Ishikawa (cell line): ENCODE measurements around the gene KCNB1.

ENCODE experiments used
- CEBPB ChIP-seq: IDR thresholded peaks from 2 replicates; pipeline ENCODE4 v1.6.1; 2012
- CREB1 ChIP-seq: IDR thresholded peaks from 2 replicates; pipeline ENCODE4 v1.6.1; 2012; ENCODE audit warnings: low read depth
- EGR1 ChIP-seq: IDR thresholded peaks from 2 replicates; pipeline ENCODE4 v1.6.1; 2012
- EP300 ChIP-seq: IDR thresholded peaks from 2 replicates; pipeline ENCODE4 v1.6.1; 2012; ENCODE audit warnings: borderline replicate concordance
- FOXM1 ChIP-seq: IDR thresholded peaks from 2 replicates; pipeline ENCODE4 v1.6.1; 2012; ENCODE audit warnings: low read depth, borderline replicate concordance
- MAX ChIP-seq: IDR thresholded peaks from 2 replicates; pipeline ENCODE4 v1.6.1; 2012
- NFIC ChIP-seq: IDR thresholded peaks from 2 replicates; pipeline ENCODE4 v1.6.1; 2012
- RAD21 ChIP-seq: IDR thresholded peaks from 2 replicates; pipeline ENCODE4 v1.6.1; 2012; ENCODE audit warnings: low read depth
- TAF1 ChIP-seq: IDR thresholded peaks from 2 replicates; pipeline ENCODE4 v1.6.1; 2012; ENCODE audit warnings: low read depth, mild to moderate bottlenecking
- TCF12 ChIP-seq: IDR thresholded peaks from 2 replicates; pipeline ENCODE4 v1.6.1; 2012; ENCODE audit warnings: low read depth
- TEAD4 ChIP-seq: IDR thresholded peaks from 2 replicates; pipeline ENCODE4 v1.6.1; 2012
- USF1 ChIP-seq: IDR thresholded peaks from 2 replicates; pipeline ENCODE4 v1.6.1; 2012
- YY1 ChIP-seq: IDR thresholded peaks from 2 replicates; pipeline ENCODE4 v1.6.1; 2012; ENCODE audit warnings: low read depth
- ZBTB7A ChIP-seq: IDR thresholded peaks from 2 replicates; pipeline ENCODE4 v1.6.1; 2012; ENCODE audit warnings: low read depth
- TF ChIP-seq, protein P1 (sequence below): IDR thresholded peaks from 2 replicates; pipeline ENCODE4 v1.6.1; 2012; ENCODE audit warnings: low read depth, mild to moderate bottlenecking

The KCNB1 gene

GRCh38 chr20:49391404-49392245, 90.8 kb downstream of the KCNB1 start:
- no peak for TF ChIP-seq CEBPB
- no peak for TF ChIP-seq TEAD4
- TF ChIP-seq FOXM1 = no peak
- no peak for TF ChIP-seq MAX
- no peak for TF ChIP-seq CREB1
- TF ChIP-seq EGR1 = no peak
- no peak for TF ChIP-seq YY1
- TF ChIP-seq TCF12 = no peak
- no peak for TF ChIP-seq RAD21
- TF ChIP-seq NFIC = no peak
- TF ChIP-seq ZBTB7A = no peak
- TF ChIP-seq TAF1 = no peak
- TF ChIP-seq, protein P1, sequence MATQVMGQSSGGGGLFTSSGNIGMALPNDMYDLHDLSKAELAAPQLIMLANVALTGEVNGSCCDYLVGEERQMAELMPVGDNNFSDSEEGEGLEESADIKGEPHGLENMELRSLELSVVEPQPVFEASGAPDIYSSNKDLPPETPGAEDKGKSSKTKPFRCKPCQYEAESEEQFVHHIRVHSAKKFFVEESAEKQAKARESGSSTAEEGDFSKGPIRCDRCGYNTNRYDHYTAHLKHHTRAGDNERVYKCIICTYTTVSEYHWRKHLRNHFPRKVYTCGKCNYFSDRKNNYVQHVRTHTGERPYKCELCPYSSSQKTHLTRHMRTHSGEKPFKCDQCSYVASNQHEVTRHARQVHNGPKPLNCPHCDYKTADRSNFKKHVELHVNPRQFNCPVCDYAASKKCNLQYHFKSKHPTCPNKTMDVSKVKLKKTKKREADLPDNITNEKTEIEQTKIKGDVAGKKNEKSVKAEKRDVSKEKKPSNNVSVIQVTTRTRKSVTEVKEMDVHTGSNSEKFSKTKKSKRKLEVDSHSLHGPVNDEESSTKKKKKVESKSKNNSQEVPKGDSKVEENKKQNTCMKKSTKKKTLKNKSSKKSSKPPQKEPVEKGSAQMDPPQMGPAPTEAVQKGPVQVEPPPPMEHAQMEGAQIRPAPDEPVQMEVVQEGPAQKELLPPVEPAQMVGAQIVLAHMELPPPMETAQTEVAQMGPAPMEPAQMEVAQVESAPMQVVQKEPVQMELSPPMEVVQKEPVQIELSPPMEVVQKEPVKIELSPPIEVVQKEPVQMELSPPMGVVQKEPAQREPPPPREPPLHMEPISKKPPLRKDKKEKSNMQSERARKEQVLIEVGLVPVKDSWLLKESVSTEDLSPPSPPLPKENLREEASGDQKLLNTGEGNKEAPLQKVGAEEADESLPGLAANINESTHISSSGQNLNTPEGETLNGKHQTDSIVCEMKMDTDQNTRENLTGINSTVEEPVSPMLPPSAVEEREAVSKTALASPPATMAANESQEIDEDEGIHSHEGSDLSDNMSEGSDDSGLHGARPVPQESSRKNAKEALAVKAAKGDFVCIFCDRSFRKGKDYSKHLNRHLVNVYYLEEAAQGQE = no peak
- TF ChIP-seq USF1 = no peak
- TF ChIP-seq EP300 = no peak

DNA sequence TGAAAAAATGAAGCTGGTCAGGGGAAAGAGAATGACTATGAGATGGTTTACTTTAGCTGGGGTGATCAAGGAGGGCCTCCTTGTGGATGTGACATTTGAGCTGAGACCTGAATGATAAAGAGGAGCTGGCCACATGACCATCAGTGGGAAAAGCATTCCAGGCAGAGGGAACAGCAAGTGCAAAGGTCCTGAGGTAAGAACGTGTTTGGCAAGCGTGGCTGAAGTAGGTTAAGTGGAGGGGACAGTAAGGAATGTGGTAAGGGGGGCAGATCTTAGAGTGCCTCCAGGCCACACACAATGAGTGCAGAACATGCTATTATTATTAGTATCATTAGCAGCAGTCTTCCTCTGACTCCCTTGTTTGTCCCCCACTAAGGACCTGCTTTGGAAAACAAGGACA, 92.6 kb downstream of the KCNB1 start:
- no peak for TF ChIP-seq TCF12
- no peak for TF ChIP-seq CREB1
- no peak for TF ChIP-seq YY1
- no peak for TF ChIP-seq EP300
- TF ChIP-seq USF1 = no peak
- TF ChIP-seq, protein P1 = no peak
- TF ChIP-seq NFIC = no peak
- TF ChIP-seq FOXM1 = no peak
- TF ChIP-seq CEBPB = no peak
- no peak for TF ChIP-seq EGR1
- no peak for TF ChIP-seq ZBTB7A
- TF ChIP-seq MAX = no peak
- no peak for TF ChIP-seq RAD21

DNA sequence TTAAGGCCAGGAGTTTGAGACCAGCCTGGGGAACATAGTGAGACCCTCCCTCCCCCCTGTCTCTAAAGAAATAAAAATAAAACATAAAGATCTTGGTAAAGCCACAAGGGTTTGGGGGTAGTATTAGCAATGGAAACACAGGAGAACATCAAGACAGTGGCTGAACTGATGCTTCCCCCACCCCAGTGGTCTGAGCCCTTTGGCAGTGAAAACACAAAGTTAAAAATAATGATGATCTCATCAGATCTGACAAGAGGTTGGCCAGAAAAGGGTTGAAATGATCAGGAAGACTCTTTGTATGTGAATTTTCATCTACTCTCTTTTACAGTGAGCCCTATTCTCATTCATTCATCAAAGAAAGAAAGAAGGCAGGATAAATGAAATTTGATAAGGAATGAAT, 93.7 kb downstream of the KCNB1 start:
- no peak for TF ChIP-seq MAX
- TF ChIP-seq CREB1 = no peak
- TF ChIP-seq USF1 = no peak
- no peak for TF ChIP-seq TEAD4
- TF ChIP-seq RAD21 = no peak
- no peak for TF ChIP-seq EP300
- no peak for TF ChIP-seq FOXM1
- no peak for TF ChIP-seq YY1
- TF ChIP-seq TCF12 = no peak
- TF ChIP-seq EGR1 = no peak
- TF ChIP-seq NFIC = no peak
- TF ChIP-seq TAF1 = no peak
- no peak for TF ChIP-seq CEBPB
- TF ChIP-seq, protein P1 = no peak
- no peak for TF ChIP-seq ZBTB7A
